GM10248 (cell line): ENCODE results near the gene FANCC.

ENCODE experiments used
- CTCF ChIA-PET: fragments of 300-600 bp; sonication (Branson Sonifier 250); formaldehyde crosslinking; extraction: SDS; loops from one replicate; lab custom pipeline; 2021; ENCODE audit warnings: antibody characterized with exemption; lab: Yijun Ruan, JAX
- POLR2A ChIA-PET: fragments of 350-650 bp; sonication (Branson Sonifier 250); formaldehyde crosslinking; extraction: SDS; loops from one replicate; lab custom pipeline; 2020; ENCODE audit warnings: antibody characterized with exemption; lab: Yijun Ruan, JAX
- DNase-seq: peaks from one replicate; pipeline ENCODE4 v3.0.0; 2012; ENCODE audit errors: extremely low spot score
- CTCF ChIP-seq: IDR thresholded peaks from 2 replicates; pipeline ENCODE4 v1.5.1; 2012; ENCODE audit warnings: mild to moderate bottlenecking, low read depth; ENCODE audit errors: extremely low read depth, missing control alignments, control extremely low read depth

Gene FANCC

DNA sequence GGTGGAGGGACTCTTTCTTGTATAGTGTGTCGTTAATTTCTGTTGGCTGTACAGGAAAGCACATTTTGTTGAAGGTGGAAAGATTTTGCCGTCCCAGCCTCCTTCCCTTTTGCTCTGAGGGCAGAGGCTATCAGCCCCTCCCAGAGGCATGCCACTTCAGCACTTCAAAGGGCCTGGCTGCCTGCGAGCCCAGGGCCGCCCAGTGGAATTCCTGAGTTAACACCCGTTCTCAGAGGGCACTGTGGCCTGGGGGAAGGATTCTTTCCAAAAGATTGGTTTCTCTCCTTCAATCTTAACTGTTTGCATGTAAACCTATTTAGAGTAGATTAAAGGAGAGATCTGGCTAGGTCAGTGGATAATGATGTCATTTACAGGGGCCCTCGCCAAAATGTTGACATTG is 238.6 kb downstream of the FANCC start:
- ChIA-PET CTCF (no interaction called here), POLR2A (no interaction called here)
- no peak for DNase-seq
- no peak for TF ChIP-seq CTCF

DNA sequence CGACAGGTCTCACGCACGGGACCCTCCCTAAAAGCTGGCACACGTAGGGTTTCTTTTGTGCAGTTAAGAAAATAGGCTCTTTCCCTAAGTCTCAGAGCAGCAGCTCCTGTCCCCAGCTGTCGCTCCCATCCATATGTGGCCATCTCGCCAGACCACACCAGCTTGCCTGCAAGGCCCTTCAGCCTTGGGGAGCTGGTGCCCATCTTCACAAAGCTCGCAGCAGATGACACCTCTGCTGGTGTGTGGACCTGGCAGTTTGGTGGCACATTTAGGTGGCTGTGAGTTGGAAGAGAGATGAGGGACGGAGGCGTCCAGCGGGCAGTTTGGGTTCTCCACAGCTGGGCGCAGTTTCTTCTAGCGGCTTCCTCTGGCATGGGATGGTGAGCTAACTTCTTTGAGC is 239.0 kb downstream of the FANCC start:
- CTCF ChIA-PET = no interaction called here
- TF ChIP-seq CTCF = no peak
- POLR2A ChIA-PET = interaction anchor here (0.5 kb wide), 1 partner anchor 230 kb away, joined by 3 read pairs; no protein-coding TSS in a partner anchor
- no peak for DNase-seq

GRCh38 chr9:95077766-95078370 is 239.6 kb downstream of the FANCC start:
- no peak for DNase-seq
- ChIA-PET CTCF (no interaction called here), POLR2A (interaction anchor here (0.5 kb wide), 1 partner anchor 229 kb away, joined by 3 read pairs; no protein-coding TSS in a partner anchor)
- TF ChIP-seq CTCF = no peak

DNA sequence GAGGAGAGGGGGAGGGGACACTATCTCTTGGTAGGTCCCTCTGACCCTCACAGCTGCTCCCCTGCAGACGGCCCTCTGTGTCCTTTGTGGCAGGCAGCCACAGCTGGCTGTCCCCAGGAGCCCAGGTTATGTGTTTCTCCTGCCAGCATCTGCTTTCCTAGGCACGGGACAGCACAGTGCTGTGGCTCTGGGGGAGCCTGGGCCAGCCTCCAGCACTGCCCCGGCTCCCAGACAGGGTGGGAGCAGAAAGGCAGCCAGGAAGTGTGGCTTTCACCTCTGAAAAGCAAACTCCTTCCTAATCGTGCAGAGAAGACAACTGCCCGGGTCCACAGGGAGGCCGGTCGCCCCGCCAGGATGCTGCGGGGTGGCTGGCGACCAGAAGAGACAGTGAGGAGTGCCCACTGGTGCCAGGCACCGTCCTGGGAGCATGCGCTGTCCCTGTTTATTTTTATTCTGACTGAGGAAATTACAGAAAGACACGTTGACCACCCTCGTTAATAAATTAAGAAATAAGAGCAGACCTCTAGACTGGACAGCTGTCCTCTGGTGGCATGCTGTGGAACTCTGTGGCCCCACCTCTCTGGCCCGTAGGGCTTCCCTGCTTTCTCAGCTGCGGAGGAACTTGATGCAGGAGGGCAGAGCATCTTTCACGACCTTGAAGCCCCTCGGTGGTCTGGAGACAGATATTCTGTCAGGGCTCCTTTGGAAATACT is 240.3 kb downstream of the FANCC start:
- CTCF ChIA-PET = no interaction called here
- TF ChIP-seq CTCF = no peak
- POLR2A ChIA-PET = no interaction called here
- DNase-seq = no peak

GRCh38 chr9:95076696-95077052 is 240.8 kb downstream of the FANCC start:
- POLR2A ChIA-PET = no interaction called here
- no peak for TF ChIP-seq CTCF
- no peak for DNase-seq
- CTCF ChIA-PET = no interaction called here

DNA sequence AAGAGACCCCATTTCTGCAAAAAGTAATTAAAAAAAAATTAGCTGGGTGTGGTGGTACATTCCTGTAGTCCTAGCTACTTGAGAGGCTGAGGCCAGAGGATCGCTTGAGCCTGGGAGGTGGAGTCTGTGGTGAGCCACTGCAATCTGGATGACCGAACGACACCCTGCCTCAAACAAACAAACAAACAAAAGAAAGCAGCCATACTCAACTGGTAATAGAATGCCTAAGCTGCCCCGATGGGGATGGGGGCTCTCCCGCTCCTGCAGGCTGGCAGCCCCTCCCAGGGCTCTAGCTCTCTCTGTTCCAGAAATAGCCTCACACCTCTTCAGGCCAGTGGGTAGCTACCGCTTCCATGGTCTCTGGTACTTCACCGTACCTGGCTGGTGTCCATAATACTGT is 241.8 kb downstream of the FANCC start:
- no peak for TF ChIP-seq CTCF
- no peak for DNase-seq
- POLR2A ChIA-PET = no interaction called here
- CTCF ChIA-PET = no interaction called here

DNA sequence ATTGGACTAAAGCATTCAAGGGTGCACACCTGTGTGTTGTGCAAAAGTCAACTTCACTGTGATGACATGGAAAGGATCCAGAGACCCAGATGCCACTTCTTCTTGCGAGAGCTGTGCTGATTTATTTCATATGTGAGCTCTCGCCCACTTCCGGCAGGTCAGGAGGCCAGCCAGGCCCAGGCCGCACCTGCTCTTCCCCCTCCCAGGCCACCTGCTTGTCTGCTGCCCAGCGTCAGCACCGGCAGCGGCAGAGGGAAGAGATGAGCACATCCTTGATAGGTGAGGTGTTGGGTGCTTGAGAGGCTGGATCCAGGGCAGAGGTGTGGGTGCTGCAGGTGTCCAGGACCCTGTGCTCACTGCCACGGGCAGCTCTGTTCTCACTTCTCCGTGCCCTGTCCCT is 242.9 kb downstream of the FANCC start:
- no peak for TF ChIP-seq CTCF
- POLR2A ChIA-PET = no interaction called here
- no peak for DNase-seq

More for the DNA sequence above, 242.9 kb downstream of the FANCC start:
- CTCF ChIA-PET = interaction anchor here (1.0 kb wide), 1 partner anchor 17 kb away, joined by 3 read pairs; no protein-coding TSS in a partner anchor
